Right hindlimb (tissue), 1 donor: ENCODE results near the gene A2M.
"Not testable (repeated sequence)": the region's sequence is repeated elsewhere in the genome, so short reads cannot be mapped to it uniquely, and the experiment has no call there.

ENCODE experiments used
- DNase-seq: peaks from one replicate; pipeline ENCODE4 v3.0.0-alpha.2; 2018

A2M gene

DNA sequence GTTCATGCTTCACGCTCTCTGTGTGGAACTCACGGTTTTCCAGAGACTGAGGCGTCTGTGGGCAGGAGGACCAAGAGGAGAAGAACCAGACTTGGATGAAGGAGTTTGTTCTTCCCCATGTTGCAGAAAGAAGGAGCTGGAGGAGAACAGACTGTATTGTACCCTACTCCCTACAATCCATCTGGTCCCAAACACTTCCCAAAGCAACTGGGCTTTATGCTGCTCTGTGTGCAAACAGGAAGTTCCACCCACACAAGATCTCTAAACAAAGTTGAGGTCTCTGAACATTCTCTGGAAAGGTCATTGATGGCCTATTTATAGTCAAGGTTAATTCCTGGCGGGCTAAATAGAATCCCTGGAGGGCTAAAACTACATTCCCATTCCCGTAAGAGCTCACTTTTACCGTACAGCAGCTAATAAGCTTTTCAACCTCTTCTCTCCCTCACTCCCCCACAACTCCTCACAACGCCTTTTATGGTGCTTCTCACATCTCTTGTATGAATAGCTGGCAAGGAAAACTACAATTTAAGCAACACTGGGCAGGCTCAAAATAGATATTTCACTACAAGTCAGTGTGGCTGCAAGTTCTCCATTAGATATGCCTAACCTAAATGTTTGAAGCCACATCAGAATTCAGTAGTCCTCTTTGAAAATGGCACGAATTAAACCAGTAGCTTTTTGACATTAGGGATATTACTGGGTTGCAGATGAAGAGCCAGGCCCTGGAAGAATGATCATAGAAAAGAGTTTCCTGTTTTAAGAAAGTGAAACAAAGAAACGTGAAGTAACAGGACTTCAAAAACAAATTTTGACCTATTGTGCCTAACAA, at the start of gene A2M:
A2M (minus strand) TSS at position 189 of the 829 bp plus-strand sequence; CDS start at position 119, 70 bp downstream.
- DNase-seq: peak; percentile 30

DNA sequence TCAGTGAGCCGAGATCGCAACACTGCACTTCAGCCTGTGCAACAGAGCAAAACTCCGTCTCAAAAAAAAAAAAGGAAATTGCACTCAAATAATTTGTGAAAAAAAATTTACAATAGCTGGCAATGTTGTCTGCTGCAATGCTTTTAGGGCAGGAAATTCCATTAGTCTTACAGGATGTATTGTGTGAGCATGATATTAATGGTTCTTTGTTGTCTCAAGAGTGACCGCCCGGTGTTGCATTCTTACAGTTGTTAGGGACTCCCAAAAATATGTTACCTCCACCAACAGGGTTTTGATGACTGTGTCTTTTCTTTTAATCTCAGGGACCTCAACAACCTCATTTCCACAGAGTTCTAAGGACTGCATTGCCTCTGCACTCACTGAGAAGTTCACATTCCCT, 47.7 kb upstream of the A2M start:
- DNase-seq: no peak

DNA sequence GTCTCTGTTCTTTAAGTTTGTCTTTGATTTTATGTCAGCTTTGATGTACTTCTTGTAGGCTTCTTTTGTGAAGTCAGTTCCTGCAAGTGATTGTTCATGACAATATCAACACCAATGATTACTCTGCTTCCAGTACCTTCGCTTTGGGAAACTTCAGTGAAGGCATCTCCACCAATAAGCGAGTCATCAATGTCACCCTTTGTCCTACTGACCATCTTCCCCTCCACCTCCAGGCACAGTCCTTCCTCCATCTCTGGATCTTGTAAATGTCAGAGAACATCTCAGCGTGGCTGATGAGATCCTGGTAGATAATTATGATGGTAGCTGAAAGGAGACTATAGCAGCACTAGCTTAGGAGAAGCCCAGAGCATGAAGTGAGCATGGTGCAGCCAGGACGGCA, 40.4 kb upstream of the A2M start:
- no peak for DNase-seq

DNA sequence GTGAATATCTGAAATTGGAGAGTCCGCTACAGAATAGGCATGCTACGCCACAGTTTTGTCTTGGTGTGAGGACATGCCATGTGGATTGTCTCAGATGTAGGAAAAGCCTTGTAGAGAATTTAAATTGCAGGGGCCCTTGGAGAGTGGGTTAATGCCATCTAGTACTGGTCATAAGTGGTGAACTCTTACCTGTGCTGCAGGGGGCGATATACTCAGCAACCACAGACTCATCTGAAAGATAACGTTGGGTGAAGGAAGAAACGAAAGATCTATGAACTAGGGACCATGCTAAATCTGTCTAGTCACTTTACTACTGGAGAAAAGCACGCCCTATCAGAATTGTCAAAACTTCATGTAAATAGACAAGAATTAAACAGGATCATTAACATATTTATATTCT, 33.7 kb upstream of the A2M start:
- no peak for DNase-seq

DNA sequence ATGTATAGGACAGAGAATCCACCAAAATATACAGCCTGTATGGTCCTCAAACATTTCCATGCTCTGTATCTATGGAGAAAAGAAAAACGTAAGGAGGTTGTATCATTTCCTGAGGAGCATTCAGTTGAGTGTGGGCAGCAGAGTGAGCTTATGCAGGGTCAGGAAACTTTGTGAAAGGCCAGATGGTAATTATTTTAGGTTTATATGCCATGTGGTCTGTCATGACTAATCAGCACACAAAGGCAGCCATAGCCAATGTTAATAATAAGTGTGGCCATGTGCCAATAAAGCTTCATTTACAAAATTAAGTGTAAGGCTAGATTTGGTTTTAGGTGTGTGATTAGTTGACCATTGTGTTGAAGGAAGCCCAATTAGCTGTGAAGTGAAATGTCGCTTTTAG, 33.2 kb upstream of the A2M start:
- DNase-seq: no peak

DNA sequence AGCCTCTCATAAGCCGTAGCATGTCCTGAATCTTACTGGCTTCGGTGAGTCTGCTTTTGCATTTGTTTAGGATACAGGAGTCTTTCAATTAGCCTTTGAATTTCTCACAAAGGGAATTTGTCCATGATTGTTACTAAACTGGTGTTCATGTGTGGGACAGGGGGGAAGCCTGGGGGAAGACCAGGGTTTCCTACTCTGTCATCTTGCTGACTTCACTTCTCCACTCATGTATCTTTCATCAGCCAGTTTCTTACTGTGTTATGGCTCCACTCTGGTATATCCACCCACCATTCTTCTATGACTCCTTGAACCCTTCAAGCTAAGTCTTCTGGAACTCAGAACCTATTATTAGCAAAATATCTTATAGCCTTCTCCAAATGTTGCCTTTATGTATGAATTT, 31.7 kb upstream of the A2M start:
- DNase-seq: no peak

DNA sequence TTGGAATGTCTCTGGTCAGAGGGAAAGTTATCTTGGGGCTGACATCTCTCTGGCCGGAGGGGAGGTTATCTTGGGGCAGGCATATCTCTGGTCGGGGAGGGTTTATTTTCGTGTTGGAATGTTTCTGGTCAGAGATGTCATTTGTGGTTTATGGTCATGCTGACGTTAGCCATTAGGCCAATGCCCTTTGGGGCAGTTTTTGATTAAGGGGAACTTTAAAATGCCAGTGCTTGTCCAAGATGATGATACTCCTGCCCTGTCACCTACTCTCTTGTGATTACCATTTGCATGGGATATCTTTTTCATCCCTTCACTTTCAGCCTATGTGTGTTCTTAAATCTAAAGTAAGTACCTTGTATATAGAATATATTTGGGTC, 29.0 kb upstream of the A2M start:
- DNase-seq: no peak

DNA sequence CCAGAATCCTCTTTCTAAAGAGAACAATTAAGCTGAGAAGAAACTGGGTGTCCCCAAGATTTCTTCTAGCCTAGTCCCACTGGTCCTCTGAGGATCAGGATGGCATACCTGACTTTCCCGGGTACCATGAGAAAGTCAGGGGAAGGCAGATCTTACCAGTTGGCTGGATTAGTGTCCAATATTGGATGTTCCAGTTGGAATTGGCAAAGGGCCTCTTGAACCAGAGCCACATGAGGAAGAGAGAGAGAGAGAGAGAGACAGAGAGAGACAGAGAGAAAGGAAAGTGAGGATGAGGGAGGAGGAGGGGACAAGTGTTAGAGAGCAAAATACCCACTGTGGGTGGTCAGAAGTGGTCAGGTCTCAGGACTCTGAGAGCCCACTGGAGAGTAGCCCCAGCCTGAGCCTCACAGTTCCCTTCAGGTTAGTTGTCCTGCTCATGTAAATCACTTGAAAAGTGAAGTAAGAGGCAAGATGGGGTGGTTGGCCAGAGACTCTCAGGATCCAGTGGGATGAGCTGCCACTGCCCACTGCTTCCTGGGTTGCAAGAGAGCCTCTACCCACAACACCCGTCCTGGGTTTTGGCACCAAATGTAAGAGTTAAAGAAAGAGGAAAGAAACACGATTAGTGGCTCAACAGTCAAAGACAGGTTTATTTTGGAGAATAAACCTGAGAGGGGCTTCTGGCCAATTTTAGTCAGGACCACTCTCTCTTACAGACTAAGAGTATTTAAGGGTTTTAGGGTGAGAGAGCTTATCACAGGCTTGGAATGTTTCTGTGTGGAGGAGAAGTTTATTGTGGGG, 28.4 kb upstream of the A2M start:
- no peak for DNase-seq

DNA sequence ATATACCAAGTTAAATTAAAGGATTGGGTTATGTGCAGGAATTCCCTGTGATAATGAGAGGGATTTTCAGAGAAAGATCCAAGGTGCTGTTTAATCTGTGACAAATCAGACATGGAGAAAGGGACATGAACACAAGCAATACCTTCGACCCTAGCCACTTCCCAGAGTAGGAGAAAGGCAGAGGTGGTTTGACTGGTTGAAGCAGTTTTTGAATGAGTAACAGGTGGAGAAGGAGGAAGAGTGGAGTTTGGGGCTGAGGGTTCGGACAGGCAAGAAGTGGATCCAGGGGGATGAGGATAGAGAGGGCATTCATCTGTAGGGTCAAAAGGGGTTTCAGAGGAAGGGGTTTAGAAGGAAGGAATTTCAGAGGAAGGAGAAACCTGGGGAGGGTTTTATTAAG, 27.4 kb upstream of the A2M start:
- no peak for DNase-seq

DNA sequence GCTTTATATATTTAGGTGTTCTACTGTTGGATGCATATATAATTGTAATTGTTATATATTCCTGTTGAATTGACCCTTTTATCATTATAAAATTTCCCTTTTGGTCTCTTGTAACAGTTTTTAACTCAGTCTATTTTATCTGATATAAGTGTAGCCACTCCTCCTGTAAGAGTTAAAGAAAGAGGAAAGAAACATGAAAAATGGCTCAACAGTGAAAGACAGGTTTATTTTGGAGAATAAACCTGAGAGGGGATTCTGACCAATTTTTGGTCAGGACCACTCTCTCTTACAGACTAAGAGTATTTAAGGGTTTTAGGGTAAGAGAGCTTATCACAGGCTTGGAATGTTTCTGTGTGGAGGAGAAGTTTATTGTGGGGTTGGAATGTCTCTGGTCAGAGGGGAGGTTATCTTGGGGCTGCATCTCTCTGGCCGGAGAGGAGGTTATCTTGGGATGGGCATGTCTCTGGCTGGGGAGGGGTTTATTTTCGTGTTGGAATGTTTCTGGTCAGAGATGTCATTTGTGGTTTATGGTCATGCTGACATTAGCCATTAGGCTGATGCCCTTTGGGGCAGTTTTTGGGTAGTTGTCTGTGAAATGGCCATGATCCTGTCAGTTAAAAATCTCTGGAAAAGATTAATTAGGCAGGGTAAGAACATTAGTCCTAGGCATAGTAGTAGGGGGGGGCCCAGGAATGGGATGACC, 24.0 kb upstream of the A2M start:
- not testable (repeated sequence) for DNase-seq

DNA sequence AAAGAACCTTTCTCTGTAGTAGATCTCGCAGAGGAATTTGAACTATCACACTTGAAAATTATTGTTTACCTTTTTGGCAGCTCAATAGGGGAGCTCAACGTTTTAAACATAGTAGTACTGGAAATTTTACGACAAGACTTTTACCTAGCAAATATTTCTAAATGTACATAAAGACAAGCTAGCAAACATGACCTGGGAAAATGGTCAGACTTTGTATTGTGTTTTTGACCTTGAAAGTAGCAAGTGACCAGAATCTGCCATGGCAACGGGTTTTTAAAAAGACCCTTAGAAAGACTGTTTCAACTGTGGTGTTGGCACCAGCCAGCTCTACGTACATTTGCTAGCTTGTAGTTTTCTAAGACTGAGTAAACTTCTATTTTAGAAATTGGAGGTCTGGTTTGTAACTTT, 20.2 kb upstream of the A2M start:
- DNase-seq: no peak

DNA sequence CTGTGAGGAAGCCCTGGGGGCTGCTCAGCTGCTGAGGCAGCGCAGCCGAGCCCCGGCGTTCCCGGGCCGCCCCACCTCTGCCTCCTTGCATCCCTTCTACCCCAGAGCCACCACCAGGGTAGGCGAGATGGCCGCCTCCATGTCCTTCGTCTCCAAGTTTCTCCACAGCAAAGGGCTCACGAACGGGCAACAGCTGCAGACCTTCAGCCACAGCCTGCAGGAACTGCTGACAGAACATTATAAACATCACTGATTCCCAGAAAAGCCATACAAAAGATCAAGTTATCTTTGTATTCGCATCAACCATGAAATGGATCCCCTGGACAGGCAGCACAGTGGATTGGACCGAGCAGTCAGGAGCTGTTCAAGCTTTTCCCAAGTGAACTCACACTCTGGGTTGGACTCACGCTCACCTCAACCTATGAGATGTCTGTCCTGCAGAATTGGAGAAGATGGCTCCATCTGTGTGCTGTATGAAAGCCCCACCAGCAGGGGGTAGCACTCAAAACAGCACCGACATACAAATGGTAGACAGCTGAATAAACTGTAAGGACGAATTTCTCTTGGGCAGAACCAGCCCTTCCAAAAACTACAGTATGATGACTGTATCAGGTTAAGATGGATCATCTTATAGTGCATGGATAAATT, 19.4 kb upstream of the A2M start:
- DNase-seq: no peak

DNA sequence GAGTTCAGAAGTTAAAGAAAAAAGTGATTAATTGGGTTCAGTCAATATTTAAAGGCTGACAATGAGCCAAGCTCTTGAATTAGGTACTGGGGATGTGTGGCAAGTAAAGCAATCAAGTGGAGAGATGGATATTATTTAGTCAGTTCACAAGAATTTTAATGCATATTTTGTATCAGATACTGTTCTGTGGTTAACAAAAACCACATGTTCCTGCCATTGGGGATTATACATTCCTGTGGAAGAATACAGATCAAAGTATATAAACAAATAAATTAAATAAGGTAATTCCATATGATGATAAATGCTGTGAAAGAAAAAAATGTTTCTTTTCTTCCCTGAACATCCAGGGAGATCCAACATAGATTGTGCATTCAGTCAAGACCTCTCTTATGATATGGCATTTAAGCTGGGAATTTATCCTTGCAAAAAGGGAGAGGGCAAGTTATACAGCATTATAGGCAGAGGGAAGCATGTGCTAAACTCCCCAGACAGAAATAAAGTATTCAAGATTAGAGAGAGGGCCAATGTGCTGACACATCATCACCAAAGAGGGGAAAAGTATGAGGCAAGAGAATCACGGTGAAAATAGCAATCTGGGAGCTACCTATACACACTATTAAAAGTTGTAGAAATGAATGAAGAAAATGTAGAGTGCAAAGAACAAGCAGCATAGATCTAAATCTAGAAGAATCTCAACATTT, 17.6 kb upstream of the A2M start:
- DNase-seq: no peak

DNA sequence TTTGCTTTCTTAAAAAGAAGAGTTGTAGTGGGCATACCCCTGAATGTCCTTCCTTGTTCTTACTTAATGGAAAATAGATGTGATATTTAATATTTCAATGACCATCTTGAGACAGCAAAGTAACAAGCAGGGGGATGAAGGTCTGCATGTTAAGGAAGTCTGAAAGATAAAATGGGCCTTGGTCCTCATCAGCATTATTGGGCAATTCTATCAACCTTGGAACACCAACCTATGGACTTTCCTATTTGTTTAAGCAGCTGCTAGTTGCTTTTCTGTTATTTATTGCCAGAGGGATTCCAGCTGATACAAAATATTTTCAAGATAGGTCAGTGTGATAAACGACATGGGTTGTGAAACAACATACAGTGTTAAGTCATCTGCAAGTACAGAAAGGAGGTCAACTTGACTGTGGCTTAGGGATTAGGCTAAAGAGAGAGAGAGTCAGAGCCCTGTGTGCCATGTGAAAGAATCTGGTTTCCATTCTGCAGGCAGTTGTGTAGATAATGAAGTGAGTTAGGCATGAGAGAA, 16.4 kb upstream of the A2M start:
- no peak for DNase-seq

DNA sequence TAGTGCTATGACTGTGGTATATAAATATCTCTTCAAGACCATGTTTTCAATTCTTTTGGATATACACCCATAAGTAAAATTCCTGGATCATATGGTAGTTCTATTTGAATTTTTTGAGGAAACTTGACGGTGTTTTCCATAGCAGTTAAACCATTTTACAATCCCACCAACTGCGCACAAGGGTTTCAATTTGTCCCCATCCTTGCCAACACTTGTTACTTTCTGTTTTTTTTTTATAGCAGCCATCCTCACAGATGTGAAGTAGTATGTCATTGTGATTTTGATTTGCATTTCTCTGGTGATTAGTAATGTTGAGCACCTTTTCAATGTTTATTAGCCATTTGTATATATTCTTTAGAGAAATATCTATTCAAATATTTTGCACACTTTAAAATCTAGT, 14.5 kb upstream of the A2M start:
- no peak for DNase-seq

DNA sequence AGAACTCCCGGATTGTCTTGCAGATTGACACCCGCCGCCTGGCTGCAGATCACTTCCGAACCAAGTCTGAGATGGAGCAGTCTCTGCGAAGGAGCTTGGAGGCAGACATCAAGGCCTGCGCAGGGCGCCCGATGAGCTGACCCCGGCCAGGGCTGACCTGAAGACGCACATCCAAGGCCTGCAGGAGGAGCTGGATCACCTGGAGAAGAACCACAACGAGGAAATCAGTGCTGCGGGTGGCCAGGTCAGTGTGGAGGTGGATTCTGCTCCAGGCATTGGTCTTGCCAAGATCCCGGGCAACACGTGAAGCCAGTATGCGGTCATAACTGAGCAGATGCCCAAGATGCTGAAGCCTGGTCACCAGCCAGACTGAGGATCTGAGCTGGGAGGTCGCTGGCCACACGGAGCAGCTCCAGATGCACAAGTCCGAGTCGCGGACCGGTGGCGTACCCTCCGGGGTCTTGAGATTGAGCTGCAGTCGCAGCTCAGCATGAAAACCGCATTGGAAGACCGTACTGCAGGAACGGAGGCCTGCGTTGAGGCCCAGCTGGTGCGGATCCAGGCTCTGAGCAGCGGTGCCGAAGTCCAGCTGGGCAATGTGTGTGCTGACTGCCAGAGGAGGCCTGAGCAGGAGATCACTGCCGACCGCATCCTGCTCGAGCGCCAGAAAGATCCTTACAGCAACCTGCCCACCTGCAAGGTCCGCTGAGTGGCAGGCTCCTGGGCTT, 12.4 kb upstream of the A2M start:
- no peak for DNase-seq

DNA sequence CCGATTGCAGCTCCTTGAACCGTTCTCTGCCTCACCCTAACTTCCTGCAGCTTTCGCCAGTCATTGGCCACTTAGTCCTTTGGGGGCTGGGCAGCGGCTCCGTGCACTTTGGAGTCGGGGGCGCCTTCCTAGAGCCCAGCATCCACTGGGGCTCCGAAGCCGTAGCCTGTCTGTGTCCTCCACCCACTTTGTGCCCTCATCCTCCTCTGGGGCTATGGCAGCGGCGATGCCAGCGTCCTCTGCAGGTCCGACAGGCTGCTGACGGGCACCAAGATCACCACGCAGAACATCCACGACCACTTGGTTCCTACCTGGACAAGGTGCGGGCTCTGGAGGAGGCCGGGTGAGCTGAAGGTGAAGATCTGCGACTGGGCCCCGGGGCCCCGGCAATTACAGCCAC, 11.8 kb upstream of the A2M start:
- no peak for DNase-seq

DNA sequence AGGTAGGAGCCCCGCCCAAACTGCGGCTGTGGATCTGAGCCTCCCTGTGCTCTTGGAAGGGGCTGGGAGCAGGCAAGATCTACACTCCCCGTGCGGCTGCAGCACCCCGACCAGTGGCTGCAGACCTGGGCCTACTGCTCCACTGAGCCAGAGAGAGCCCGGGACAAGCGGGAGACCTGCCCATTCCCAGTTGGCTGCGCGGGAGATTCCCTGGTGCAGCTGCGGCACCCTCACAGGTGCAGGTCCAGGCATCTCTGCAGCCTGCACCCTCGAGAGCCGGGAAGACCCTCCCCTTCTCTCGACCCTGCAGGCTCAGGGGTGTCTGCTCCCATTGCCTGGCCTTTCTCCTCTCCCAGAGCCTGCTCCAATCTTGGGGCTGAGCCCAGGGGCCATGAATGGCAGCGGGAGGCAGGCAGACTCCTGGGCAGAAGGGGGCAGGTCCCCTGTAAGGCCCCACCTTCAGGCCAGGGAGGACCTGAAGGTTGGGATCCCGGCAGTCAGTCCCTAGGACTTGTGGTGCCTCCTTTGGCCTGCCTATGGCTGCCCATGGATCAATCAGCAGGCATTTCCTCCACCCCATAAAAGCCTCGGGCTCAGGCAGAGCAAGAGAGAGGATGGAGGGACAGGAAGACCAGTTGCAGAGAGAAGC, 8.8 kb upstream of the A2M start:
- DNase-seq: no peak

DNA sequence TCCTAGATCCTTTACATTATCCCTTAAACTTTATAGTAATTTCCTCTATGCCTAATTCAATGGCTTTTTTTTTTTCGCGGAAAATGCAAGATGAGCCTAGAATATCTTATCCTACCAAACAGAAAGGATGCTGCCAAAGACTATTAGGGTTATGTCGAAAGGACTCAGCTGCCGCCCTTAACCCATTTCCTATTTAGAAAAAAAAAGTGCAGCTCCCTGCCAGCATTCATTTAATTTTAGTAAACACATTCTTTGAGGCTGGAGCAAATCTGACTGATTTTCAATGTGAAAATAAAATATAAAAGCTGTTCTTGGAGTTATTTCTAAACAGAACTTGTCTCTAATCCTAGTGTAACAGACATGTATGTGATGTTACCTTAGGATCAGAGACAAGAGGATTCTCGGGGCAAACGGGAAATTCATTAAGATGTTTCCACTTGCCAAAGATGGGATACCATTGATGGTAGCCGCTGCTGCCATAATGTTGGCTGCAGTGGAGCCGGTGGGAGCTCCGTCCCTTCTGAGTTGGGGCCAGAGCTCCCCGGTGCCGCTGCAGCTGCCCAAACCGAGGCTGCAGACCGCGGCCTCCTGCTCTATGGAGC, 8.2 kb upstream of the A2M start:
- DNase-seq: no peak

DNA sequence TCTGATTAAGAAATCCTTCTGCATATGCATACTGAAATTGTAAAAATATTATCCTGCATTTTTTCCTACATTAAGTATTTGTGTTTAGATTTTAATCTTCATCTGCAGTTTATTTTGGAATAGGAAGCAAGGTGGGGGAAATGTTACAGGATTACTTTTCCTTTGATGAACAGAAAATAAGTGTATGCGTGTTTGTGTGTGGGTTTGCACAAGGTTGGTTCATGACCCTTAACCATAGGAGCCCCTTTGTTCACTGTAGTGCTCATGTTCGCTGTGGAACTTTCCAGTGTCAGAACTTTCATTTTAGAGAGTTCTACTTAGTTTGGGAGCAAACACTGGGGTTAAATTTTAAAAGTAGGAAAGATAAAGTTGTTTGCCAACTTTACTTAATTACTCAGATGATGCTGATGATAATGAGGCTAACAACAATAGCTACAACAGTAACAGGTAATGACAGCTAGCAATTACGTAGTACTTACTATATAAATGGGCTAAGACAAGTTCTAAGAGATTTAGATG, 6.4 kb upstream of the A2M start:
- DNase-seq: no peak
